HCT116 (cell line): ENCODE data around the gene HTRA2. TPM values are rescaled to one million over a fixed set of nuclear protein-coding genes. Genes with fewer than 3 reads are reported as not detected.

Experiments used
- ATAC-seq: fragments of 200-7000 bp; cut with Tn5 transposase; 2 replicates; pipeline ENCODE4 v1.9.1; 2020; ENCODE audit warnings: mild to moderate bottlenecking, moderate library complexity
- BruUV-seq: library from RNA; stranded (reverse); fragments of 400-500 nt; replicated peaks from 2 replicates; lab custom pipeline; 2021; lab: Mats Ljungman, UMichigan
- CTCF ChIA-PET: fragments of 300-600 bp; sonication (Branson Sonifier 250); formaldehyde crosslinking; loops from one replicate; lab custom pipeline; 2021; ENCODE audit warnings: antibody characterized with exemption; lab: Charles Lee
- POLR2A ChIA-PET: fragments of 300-600, 350-600 bp; sonication (Branson Sonifier 250); formaldehyde crosslinking; loops from one replicate; lab custom pipeline; 2021; ENCODE audit warnings: antibody characterized with exemption; lab: Charles Lee
- RAD21 ChIA-PET, 2 experiments: fragments of 300-600 bp; sonication (Branson Sonifier 250); formaldehyde crosslinking; loops; one replicate each; lab custom pipeline; 2023; ENCODE audit warnings: low total read pairs in 2 of 2; ENCODE audit not compliant: uncharacterized antibody in 2 of 2, unreplicated experiment in 2 of 2, low non-redundant PET in 1 of 2; lab: Charles Lee
- DNase-seq: peaks from one replicate; pipeline ENCODE4 v3.0.0-alpha.2; 2010; ENCODE audit warnings: low read depth, low spot score
- H2AFZ ChIP-seq: fragments of 200-600 bp; shearing (Covaris generic), sonication (generic); 2 replicates; pipeline ENCODE4 v1.6.1; 2017; ENCODE audit warnings: low read depth, mixed run types, mixed read lengths, antibody characterized with exemption, low read length; ENCODE audit not compliant: poor library complexity, severe bottlenecking
- H3K27ac ChIP-seq: 2 replicates; pipeline ENCODE4 v1.5.1; 2012; ENCODE audit warnings: low read depth, low read length
- H3K27me3 ChIP-seq: fragments of 200-600 bp; sonication (generic); 2 replicates; pipeline ENCODE4 v1.6.1; 2016; ENCODE audit warnings: mixed run types, low read length, mixed read lengths; ENCODE audit not compliant: insufficient read depth
- H3K36me3 ChIP-seq, 2 experiments: fragments of 200-500 bp in 1 of 2; fragments of 200-600 bp in 1 of 2; sonication (Bioruptor generic) in 1 of 2; sonication (generic) in 1 of 2; 2 replicates each; pipeline versions ENCODE4 v1.5.1 to v1.6.1; 2014 to 2016; ENCODE audit warnings: low read length in 2 of 2, inconsistent platforms in 1 of 2, mixed read lengths in 1 of 2, mixed run types in 1 of 2; ENCODE audit not compliant: insufficient read depth in 2 of 2, control insufficient read depth in 1 of 2
- H3K4me1 ChIP-seq, 2 experiments: fragments of 200-600 bp in 1 of 2; sonication (generic) in 1 of 2; 2 replicates each; pipeline versions ENCODE4 v1.5.1 to v1.6.1; 2012 to 2017; ENCODE audit warnings: low read length in 2 of 2, inconsistent platforms in 1 of 2, mild to moderate bottlenecking in 1 of 2, mixed read lengths in 1 of 2, mixed run types in 1 of 2, moderate library complexity in 1 of 2; ENCODE audit not compliant: insufficient read depth in 2 of 2, control insufficient read depth in 1 of 2
- H3K4me2 ChIP-seq: fragments of 200-600 bp; sonication (generic); 2 replicates; pipeline ENCODE4 v1.6.1; 2017; ENCODE audit warnings: mixed run types, low read length, mixed read lengths
- H3K4me3 ChIP-seq, 2 experiments: fragments of 200-600 bp in 1 of 2; sonication (generic) in 1 of 2; replicated peaks in 1 of 2; 2 replicates each; pipeline ENCODE4 v1.5.1; 2011 to 2016; ENCODE audit warnings: low read length in 2 of 2, control low read depth in 1 of 2, low read depth in 1 of 2, mild to moderate bottlenecking in 1 of 2, mixed read lengths in 1 of 2, mixed run types in 1 of 2
- H3K79me2 ChIP-seq: fragments of 200-600 bp; sonication (generic); 2 replicates; pipeline ENCODE4 v1.6.1; 2017; ENCODE audit warnings: mild to moderate bottlenecking, mixed run types, low read length, moderate library complexity, mixed read lengths; ENCODE audit not compliant: insufficient read depth
- H3K9ac ChIP-seq: fragments of 200-600 bp; sonication (generic); 2 replicates; pipeline ENCODE4 v1.6.1; 2016; ENCODE audit warnings: low read length, mixed read lengths
- H3K9me2 ChIP-seq: fragments of 200-600 bp; sonication (generic), shearing (Covaris generic); 2 replicates; pipeline ENCODE4 v1.6.1; 2017; ENCODE audit warnings: mixed run types, mild to moderate bottlenecking, moderate library complexity; ENCODE audit not compliant: insufficient read depth
- H3K9me3 ChIP-seq, 2 experiments: fragments of 200-500 bp in 1 of 2; fragments of 200-600 bp in 1 of 2; sonication (Bioruptor generic) in 1 of 2; sonication (generic) in 1 of 2; 2 replicates each; pipeline ENCODE4 v1.6.1; 2014 to 2017; ENCODE audit warnings: low read length in 2 of 2, mixed read lengths in 2 of 2, inconsistent platforms in 1 of 2, low read depth in 1 of 2, mild to moderate bottlenecking in 1 of 2, mixed run types in 1 of 2, moderate library complexity in 1 of 2; ENCODE audit not compliant: control insufficient read depth in 1 of 2, insufficient read depth in 1 of 2
- H4K20me1 ChIP-seq: fragments of 200-600 bp; sonication (generic), shearing (Covaris generic); 2 replicates; pipeline ENCODE4 v1.6.1; 2017; ENCODE audit warnings: mixed run types, mild to moderate bottlenecking, moderate library complexity; ENCODE audit not compliant: insufficient read depth
- CBX3 ChIP-seq: IDR thresholded peaks from 2 replicates; pipeline ENCODE4 v1.6.1; 2012; ENCODE audit warnings: low read depth
- CEBPB ChIP-seq: IDR thresholded peaks from 2 replicates; pipeline ENCODE4 v1.6.1; 2012; ENCODE audit warnings: low read depth
- EGR1 ChIP-seq: IDR thresholded peaks from 2 replicates; pipeline ENCODE4 v1.6.1; 2012; ENCODE audit warnings: low read depth
- ELF1 ChIP-seq: IDR thresholded peaks from 2 replicates; pipeline ENCODE4 v1.6.1; 2012; ENCODE audit warnings: low read depth, borderline replicate concordance
- EZH2 ChIP-seq: fragments of 200-600 bp; sonication (generic); IDR thresholded peaks from 2 replicates; pipeline ENCODE4 v1.6.1; 2017; ENCODE audit warnings: antibody characterized with exemption, mixed run types
- EZH2phosphoT487 ChIP-seq: fragments of 200-600 bp; IDR thresholded peaks from 2 replicates; pipeline ENCODE4 v1.6.1; 2018; ENCODE audit warnings: antibody characterized with exemption, borderline replicate concordance
- FOSL1 ChIP-seq: IDR thresholded peaks from 2 replicates; pipeline ENCODE4 v1.6.1; 2012; ENCODE audit warnings: low read depth
- POLR2A ChIP-seq: IDR thresholded peaks from 2 replicates; pipeline ENCODE4 v1.7.0; 2011; ENCODE audit warnings: borderline replicate concordance; ENCODE audit not compliant: insufficient read depth, insufficient read length; ENCODE audit errors: extremely low read depth
- POLR2AphosphoS5 ChIP-seq: IDR thresholded peaks from 2 replicates; pipeline ENCODE4 v1.6.1; 2011; ENCODE audit warnings: mild to moderate bottlenecking, low read depth, low read length, moderate library complexity
- SP1 ChIP-seq: IDR thresholded peaks from 2 replicates; pipeline ENCODE4 v1.6.1; 2012; ENCODE audit warnings: low read depth
- SRF ChIP-seq: IDR thresholded peaks from 2 replicates; pipeline ENCODE4 v1.6.1; 2012; ENCODE audit warnings: low read depth
- TCF7L2 ChIP-seq: IDR thresholded peaks from 2 replicates; pipeline ENCODE4 v1.7.0; 2011; ENCODE audit warnings: borderline replicate concordance, inconsistent platforms; ENCODE audit not compliant: insufficient read depth, insufficient read length; ENCODE audit errors: extremely low read depth
- intact Hi-C: fragments of 100-400 bp; cut with micrococcal nuclease; formaldehyde crosslinking; loops from 2 replicates; pipeline ENCODE4 v1.10.0; 2022
- total RNA-seq: library from RNA; stranded (reverse); gene quantifications from one replicate; pipeline ENCODE4 v1.2.1, GENCODE V29; 2021; ENCODE audit not compliant: unreplicated experiment
- TF ChIP-seq, protein P1 (sequence below): IDR thresholded peaks from 2 replicates; pipeline ENCODE4 v1.6.1; 2012

Gene HTRA2
- total RNA-seq, 1 experiment from 2014 or later = 36.2 TPM

DNA sequence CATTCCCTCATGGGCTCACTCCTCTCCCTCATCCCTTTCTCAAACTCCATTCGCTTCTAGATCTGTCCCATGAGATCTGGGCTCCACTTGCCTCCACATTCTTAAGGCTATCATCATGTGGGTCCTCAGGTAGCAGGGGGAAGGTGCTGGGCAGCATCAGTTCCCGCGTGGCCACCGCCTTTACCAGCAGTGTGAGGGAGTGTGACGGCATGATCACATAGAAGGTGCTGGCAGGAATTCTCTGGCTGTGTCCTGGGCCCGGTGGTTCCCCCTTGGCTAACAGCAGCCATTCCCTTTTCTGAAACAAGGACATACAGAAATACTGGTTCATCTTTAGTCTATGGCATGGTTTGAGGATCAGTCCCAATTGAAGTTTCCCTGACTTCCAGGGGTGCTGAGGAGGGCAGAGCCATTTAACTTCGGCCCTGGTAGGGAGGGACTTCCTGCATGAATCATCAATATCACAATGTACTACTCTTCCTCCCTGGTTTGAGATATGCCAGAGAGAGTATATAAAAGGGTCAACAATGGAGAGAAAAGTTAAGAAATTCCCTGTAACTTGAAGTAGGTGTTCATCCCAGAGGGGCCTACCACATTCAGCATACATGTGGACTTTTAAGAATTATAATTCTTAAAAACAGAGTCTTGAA is 32.5 kb downstream of the HTRA2 start:
- H3K9me3 ChIP-seq = no peaks in the 10 kb centered on the region
- H3K79me2 ChIP-seq = no peaks in the 10 kb centered on the region
- peaks cover 0 to 18% of the 10 kb centered on the region in 2 experiments; a peak in 1 of 4 replicates for H3K4me1 ChIP-seq
- ChIA-PET POLR2A (no interaction called here), CTCF (no interaction called here), RAD21 (no interaction called here)
- ATAC-seq (no peak), DNase-seq (no peak)
- no peaks in the 10 kb centered on the region for H3K9me2 ChIP-seq
- H3K36me3 ChIP-seq = peaks cover 0 to 3% of the 10 kb centered on the region in 2 experiments; a peak in 3 of 4 replicates
- H3K4me2 ChIP-seq = no peak overlapping the region
- intact Hi-C loops = no loop called here
- H3K4me3 ChIP-seq = no peak overlapping the region
- no peak overlapping the region for H2AFZ ChIP-seq
- TF ChIP-seq, protein P1, sequence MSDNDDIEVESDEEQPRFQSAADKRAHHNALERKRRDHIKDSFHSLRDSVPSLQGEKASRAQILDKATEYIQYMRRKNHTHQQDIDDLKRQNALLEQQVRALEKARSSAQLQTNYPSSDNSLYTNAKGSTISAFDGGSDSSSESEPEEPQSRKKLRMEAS = no peak
- TF ChIP-seq POLR2AphosphoS5 = no peak
- no peak for TF ChIP-seq EZH2phosphoT487
- TF ChIP-seq SRF = no peak
- no peak for TF ChIP-seq EGR1
- no peak for TF ChIP-seq POLR2A
- TF ChIP-seq TCF7L2 = no peak
- no peak for TF ChIP-seq CEBPB
- no peak for TF ChIP-seq CBX3
- no peak for TF ChIP-seq SP1
- no peak for TF ChIP-seq FOSL1
- TF ChIP-seq EZH2 = no peak
- no peak for TF ChIP-seq ELF1
- BruUV-seq = no TSS peak
- no peak overlapping the region for H3K9ac ChIP-seq
- H4K20me1 ChIP-seq = no peaks in the 10 kb centered on the region
- H3K27ac ChIP-seq = no peak overlapping the region
- H3K27me3 ChIP-seq = no peaks in the 10 kb centered on the region
